GM12891 (cell line): ENCODE data around the gene EHD3.

Source experiments
- POLR2A ChIP-seq: IDR thresholded peaks from 2 replicates; pipeline ENCODE4 v1.6.1; 2011; ENCODE audit warnings: low read depth, low read length, control low read depth
- POLR2AphosphoS5 ChIP-seq: IDR thresholded peaks from 2 replicates; pipeline ENCODE4 v1.6.1; 2011; ENCODE audit warnings: low read depth, low read length, control low read depth

GRCh38 chr2:31222071-31222470 is 11.9 kb upstream of the EHD3 start:
- TF ChIP-seq POLR2A (no peak), POLR2AphosphoS5 (no peak)
